Putamen (tissue), 1 donor: ENCODE data around the gene RNF43.
"Not testable (repeated sequence)": the region's sequence is repeated elsewhere in the genome, so short reads cannot be mapped to it uniquely, and the experiment has no call there.

Source experiments
- DNase-seq: peaks from one replicate; pipeline ENCODE4 v3.0.0-alpha.2; 2016; ENCODE audit warnings: low spot score

The RNF43 gene

DNA sequence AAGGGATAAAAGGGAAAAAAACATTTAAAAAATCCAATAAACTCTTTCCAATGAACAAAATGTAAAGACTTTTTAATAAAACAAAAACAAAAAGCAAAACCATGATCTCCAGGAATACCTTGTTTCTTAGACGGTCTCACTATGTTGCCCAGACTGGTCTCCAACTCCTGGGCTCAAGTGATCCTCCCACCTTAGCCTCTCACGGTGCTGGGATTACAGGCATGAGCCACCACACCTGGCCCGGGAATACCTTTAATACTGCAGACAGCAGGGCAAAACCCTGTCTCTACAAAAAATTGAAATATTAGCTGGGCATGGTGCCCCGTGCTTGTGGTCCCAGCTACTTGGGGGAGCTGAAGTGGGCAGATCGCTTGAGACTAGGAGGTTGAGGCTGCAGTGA lies 7.9 kb downstream of the RNF43 start:
- no peak for DNase-seq

DNA sequence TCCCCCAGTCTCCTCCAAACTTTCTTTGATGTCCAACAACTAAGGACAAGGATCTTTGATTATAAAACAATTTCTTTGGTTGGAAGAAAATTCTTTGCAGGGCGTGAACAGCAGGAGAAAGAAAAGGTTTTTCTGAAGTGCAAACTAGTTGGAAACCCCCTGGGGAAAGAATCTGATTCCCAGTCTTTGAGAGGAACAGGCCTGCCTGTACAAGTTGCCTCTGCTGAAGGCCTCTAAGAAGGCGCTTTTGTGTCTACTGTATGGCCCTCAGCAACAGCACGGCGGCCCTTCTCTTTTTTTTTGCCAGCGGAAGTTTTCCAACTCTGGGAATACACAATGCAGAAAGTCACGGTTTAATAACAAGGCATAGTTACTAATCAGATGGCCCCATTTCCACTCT lies 14.0 kb downstream of the RNF43 start:
- no peak for DNase-seq

DNA sequence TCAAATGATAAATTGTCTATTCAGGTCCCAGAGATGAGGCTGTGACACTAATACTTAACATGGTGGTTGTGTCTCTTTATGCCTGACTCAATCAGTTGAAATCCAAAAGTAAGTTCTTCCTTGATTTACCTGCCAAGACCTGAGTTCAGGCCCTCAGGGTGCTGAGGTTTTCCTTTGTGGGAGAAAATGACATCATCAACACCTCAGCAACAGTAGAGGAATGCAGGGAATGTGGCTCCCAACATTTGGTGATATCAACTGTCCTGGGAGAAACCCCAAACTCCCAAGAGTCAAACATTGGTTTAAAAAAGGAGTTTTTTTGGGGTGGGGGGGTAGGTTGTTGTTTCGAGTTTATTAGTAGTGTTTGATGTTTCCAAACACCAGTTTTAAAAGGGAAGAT lies 14.7 kb downstream of the RNF43 start:
- no peak for DNase-seq

DNA sequence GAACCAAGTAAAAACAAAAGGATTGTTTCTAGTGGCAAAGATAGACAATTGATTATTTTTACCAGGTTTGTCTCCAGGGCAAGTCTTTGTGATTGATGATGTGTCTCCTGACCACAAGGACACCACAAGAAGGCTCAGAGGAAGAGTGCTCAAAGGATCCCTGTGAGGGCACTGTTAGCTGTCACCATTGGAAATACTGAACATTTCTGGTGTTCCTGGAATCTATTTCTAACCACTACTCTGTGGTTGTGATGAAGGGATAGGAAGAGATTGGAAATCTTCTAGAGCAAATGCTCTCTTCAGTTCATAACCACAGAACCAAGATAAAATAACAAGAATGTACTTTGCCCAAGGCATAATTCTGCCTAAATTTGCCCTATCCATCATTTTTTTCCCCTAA lies 15.3 kb downstream of the RNF43 start:
- no peak for DNase-seq

DNA sequence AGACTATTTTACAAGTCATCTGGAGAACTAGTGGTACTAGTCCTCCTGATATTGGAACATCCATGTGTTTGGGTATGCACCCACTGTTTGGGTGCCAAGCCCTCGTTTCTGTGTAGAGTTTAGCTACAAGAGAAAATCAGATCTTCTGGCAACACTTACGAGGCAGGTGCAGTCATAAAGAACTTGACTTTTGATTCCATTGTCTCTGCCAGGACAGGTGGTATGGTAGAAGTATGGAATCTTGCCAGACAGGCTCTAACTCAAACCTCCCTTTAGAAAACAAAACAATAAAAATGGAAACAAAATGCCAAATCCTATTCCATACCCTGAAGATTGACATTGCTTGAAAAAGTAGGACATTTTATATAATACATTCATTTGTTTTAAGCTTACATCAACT lies 16.0 kb downstream of the RNF43 start:
- no peak for DNase-seq

DNA sequence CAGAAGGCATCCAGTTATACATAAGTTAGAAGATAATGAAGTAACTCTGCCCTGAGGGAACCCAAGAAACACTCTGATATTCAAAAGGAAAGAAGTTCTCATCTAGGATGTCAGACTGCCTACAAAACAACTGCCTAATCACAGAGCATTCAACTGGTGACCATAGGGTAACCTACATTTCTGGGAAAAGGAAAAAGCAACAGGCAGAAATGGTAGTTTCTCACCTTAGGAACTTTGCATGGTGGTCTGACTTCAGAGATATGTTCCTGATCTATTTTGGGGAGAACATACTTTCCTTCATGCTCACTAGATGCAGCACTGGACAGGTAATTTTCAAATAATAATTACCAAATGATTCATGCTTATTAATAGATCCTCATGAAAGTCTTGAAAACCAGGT lies 16.5 kb downstream of the RNF43 start:
- DNase-seq = no peak

DNA sequence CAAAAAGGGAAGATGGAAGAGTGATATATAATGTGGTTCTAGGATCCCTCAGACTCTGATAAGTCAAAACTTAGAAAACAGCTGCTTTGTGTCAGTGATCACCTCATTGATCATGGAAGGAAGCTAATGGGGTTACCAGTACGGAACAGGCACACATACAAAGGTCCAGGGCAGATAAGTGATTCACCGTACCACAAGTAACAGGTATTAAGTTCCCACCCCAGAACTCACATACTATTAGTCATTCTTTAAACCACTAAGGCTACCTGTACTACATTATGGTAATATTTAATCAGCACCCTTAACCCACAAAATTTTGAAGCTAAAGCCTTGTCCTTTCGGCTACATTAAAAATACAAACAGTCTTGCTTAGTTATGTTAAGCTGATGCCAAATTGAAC lies 17.4 kb downstream of the RNF43 start:
- no peak for DNase-seq

DNA sequence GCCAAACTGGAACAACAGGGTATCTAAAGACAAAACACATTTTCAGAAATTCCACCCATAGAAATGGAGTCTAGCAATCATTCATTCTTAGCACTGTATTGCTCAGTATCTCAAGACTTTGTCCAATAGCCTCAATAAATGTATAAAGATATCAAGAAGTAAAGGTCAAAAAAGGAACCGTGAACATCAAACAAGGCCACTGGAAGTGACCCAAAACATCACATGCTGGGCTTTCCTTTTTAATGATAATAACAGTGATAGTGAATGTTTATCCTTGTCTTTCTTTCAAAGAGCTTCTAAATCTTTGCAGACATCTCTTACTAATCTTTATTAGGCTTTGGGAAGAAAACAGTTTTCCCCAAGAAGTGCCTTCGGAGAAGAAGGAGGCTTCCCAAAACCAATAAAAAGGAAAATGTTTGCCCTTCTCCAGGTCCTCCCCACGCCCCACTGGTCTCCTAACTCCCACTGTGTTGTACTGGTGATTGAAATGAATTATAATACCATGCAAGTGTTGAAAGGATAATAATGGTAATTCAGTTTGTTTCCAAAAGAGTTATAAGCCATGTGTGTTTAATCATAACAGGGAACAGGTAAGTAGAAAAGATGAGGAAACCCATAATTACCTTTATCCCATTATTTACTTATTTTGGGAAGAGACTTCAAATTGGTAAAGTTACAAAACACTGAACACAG lies 18.6 kb downstream of the RNF43 start:
- no peak for DNase-seq

DNA sequence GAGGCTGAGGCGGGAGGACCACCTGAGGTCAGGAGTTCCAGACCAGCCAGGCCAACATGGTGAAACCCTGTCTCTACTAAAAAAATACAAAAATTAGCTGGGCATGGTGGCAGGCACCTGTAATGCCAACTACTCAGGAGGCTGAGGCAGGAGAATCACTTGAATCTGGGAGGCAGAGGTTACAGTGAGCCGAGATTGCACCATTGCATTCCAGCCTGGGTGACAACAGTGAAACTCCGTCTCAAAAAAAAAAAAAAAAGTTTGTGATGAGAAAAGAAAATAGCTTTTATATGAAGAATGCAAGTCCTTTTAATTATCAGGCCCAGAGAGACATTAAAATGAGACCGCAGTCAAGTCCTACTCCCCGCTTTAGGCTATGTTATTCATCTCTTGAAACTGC lies 19.9 kb downstream of the RNF43 start:
- not testable (repeated sequence) for DNase-seq

DNA sequence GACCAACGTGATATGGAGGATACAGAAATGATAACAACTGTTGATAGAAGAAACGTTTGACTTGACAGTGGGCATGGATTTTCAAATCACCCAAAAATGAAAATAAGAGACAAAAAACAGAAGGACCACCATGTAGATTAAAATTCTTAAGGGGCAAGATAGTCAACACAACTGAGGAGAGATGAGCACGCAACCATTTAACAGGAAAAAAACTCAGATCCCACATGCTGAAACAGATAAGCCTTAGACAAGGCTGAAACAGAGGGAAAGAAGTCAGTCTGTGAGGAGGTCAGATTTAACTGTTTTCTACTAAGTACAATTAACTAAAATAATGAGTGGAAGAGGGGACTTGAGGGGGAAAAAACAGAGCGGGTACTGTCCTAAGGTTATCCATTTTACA lies 21.2 kb downstream of the RNF43 start:
- no peak for DNase-seq

DNA sequence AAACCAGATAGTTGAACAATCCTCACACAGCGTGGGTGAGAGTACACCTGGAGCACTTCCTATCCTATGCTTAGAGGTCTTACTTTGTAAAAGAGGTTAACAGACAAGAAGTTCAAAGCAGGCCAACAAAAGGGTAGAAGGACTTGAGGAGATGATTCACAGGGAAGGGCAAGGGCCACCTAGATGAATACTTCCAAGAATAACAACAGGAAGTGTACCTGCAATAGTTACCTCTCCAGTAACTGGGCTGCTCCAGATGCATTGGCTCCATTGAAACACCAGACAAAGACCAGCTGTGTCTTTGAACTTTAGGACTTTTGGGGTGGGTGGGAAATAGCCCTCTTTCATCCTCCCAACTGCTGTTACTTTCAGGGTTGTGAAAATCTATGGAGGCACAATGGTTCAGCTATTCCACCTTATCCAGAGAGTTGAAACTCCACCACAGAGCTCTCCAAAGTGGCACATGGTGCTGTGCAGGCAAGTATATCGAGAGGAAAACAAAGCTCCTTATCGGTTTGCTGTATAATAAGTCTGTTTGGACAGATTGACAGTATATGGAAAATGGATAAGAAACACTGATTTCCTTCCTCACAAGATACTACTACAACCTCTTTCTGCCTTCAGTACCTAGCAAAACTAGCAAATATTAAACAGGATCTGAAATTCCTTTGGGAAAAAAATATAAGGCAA lies 22.7 kb downstream of the RNF43 start:
- no peak for DNase-seq

DNA sequence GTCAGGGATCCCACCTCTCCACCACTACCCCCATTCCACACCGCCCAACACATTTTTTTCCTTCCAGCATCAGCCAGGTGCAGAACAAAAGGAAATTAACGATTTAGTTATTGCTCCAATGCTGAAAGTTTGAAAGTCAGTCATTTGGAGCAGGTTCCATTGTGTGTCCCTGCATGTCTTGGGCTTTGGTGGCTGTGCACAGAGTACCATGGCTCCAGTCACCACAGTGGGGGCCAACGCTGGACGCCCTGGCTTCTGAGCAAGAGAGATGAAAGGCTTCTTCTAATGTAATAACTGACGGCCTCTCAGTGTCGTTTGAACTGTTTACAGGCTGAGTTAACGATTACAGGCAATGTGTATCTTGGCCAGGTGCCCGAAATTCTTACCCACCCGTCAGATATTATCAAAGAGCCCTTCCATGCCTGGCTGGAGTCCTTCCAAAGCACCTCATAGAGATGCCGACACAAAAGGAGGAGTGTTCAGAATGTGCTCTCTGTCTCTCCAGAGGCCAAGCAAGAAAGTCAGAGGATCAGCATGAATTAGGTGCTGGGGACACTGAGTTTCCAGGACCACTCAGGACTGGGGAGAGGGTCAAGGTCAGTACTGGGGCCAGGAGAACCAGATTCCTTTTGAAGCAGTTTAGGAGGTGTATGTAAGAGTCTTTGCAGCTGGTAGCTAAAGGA lies 25.9 kb downstream of the RNF43 start:
- DNase-seq = no peak

DNA sequence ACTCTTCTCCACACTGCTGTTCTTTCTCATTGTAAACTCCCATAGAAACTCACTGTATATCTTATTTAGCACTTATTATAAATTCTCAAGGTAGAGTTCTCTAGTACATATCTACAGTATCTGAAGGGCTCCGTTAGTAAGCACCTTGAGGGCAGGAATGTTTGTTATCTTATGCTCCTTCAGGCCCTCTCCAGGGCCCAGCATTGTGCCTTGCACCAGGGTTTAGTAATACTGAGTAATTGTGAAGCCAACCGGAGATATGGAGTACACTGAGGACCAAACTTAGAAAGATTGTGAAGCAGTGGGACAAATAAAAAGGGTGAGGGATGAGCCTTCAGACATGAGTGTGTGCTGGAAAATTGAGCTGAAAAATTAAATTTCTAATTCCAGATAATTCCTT lies 26.4 kb downstream of the RNF43 start:
- DNase-seq = no peak

DNA sequence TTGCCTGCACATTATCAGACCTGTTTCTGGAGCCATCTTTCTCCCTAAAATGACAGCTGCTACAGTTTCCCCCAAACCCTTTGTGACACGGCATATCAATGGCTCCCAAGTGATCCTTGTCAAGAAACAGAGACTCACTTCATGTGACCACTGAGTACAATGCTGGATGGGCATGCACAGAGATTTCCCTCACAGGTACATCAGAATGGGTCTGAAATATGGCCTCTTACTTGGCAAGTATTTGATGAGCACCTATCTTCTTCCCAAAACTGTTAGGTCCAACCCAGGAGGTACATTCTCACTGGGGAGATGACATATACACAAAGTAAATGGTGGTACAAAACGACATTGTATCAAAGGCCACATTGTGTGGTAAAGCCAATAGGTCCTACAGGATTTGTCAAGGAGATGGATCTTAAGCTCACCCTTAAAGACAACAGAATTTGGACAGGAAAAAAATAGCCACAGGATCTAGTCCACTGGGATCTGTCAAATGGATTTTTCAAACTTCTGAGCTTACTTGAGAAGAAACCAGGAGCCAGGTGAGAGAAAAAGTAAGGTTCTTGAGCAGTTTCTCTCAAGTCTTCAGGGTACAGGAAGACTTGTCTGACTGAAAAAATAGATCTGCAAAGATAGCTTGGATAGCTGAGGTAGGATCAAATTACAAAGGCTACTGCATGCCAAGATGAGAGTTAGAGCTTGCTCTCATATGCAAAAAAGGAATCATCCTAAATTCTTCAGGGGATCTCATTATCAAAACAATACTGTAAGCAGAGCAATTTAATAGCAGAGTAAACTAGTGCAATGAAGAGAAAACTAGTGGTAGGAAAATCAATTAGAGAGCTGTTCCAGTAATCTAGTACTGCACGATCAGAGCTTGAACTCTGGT lies 28.8 kb downstream of the RNF43 start:
- DNase-seq = no peak

DNA sequence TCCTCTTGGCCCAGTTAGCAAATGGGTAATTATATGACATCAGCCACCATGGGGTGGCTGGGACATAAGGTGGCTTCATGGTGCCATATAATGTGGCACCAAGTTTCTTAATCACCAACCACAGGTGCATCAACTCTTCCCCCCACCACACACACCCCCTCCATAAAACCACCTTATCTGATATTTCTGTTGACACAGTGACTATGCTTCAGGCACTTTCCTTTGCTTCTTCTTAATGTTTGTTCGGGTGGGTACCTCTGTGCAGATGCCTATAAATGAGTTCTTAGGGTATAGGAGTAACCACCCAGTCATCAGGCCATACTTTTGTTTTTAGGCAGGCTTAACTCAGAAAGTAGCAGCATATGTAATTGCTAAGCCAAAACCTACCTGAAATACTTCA lies 29.5 kb downstream of the RNF43 start:
- DNase-seq = no peak

DNA sequence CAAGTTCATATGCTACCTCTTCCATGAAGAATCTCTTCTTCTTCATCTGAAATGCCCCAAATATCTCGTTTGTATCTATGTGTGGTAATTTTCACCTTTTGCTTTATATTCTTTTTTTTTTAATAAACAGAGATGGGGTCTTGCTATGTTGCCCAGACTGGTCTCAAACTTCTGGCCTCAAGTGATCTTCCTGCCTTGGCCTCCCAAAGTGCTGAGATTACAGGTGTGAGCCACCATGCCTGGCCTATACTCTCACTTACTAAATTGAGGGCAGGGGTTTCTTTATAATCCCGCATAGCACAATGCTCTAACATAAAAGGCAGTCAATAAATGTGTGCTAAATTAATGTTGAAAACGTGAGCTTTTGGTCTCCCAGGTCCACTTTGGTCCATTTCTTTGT lies 30.6 kb downstream of the RNF43 start:
- no peak for DNase-seq

DNA sequence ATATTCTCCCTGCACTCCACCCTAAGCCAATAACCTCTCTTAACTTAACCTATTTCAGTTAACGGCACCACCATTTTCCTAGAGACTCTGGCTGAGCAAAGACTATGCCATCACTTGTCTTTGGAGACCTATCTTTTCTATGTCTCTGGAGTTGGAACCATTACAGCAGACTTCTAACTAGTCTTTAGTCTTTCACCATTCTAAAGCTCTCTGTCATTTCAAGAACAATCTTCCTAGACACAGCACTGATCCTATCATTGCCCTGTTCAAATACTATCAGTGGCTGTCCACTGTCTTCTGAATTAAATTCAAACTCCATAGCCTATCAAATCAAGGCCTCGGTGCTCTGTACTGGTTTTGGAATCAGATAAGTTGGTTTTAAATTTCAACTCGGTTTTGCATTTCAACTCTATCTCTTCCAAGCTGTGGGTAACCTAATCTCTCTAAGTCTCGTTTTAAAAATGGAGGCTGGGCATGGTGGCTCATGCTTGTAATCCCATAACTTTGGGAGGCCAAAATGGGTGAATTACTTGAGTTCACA lies 31.9 kb downstream of the RNF43 start:
- no peak for DNase-seq

DNA sequence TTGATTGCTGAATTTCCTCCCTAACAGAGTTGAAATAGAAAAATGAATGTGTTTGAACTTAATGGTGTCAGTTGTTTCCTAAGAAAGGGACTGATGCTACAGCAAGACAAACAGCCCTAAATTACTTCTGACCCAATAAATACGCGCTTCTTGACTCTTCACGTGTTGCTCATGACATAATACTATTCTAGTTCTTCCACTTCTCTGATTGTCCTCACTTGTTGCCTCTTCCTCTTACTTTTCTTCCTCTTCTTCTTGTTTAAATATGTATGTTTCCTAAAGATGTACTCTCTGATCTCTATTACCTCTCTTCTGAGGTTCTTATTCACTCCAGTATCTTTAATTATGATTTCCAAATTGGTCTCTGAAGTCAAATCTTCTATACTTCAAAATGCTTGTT lies 32.4 kb downstream of the RNF43 start:
- DNase-seq = no peak

DNA sequence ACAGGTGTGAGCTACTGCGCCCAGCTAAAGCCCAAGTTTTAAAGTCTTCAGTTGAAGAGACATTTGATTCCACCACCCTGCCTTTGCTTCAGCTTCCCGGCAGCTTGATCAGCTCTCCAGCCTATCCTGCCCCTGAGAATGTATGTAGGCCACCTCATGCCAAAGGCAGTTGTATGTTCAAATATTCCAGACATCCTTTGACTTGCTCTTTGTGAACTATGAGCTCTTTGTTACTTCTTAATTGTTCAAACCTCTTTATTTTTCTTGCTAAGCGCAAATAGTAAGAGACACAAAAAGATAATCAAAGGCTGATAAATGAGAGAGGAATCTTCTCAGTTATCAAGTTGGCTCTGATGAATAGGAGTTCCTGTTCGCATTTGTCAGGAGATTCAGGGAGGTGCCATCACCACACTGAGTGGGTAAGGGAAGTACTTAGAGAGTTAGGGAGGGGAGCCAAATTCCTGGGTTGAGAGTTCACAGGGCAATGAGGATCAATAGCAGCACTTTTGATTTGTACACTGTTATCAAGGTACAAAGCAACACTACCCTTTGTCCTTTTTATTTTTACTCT lies 33.4 kb downstream of the RNF43 start:
- DNase-seq = no peak

DNA sequence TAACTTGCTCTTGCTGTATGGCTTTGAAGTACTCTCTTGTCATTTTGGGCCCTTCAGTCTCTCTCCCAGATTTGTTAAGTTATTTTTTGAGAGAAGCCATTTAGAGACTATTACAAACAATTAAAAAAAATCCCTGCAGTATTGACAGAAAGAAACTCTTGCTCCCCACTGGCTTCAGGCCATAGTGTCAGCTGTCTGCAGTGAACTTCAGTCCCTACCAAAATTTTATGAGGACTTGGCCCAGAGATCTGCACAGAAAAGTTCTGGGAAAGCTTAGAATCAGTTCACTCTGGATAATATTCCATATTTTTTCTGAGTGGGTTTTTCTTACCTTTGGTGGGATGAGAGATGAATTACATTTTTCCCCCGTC lies 34.5 kb downstream of the RNF43 start:
- no peak for DNase-seq

DNA sequence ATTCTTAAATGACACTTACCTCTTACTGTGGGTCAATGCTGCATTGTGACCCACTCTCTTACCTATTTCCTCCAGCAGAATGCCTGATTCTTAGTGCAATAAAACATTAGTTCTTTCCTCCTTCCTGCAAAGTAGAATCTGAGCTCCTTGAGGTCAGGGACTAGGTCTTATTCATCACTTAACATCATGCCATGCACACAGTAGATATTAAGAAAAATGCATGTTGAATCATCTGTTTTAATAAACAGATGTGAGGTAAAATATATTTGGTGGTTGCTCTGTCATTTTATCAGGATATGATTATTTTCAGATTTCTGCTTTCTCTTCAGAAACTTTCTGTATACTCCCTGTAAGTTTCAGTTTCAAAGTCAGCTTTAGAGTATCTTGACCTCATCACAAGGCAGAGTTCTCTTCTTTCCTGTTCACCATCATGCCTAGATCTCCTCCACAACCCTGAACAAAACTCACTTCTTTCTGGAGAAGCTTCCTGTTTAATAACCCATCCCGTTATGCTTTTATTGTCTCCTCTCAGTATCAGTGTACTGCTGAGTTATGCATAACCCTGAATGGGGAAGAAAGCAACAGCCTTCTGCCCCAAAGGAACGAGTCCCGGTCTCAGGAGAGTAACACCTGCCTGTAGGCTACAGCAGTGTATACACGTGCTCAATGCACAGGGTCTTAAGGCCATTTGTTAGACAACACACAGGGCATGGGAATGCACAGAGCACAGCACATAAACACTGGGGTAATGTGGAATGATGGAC lies 35.0 kb downstream of the RNF43 start:
- DNase-seq = no peak
